Activated T-cell treated with anti-CD3 and anti-CD28 coated beads, Interleukin-2, amount 50 U/mL, for 72 hours (primary cell): ENCODE results near the gene PPM1H. TPM values are rescaled to one million over a fixed set of nuclear protein-coding genes. Genes with fewer than 3 reads are reported as not detected.

ENCODE experiments used
- ATAC-seq, 2 donors: fragments of 150-1000 bp; cut with Tn5 transposase; replicated peaks in 1 of 2; 2 replicates each; pipeline ENCODE4 v1.10.0; 2021; ENCODE audit warnings: moderate library complexity in 2 of 2, mild to moderate bottlenecking in 1 of 2
- DNase-seq, 2 donors: peaks; one replicate each; pipeline ENCODE4 v3.0.0; 2021 to 2022; ENCODE audit warnings: mixed read lengths in 1 of 2
- H3K27ac Mint-ChIP-seq: one replicate; pipeline ENCODE4 v1.8.0; 2022; ENCODE audit warnings: mild to moderate bottlenecking, moderate library complexity, mixed read lengths
- H3K27me3 Mint-ChIP-seq: one replicate; pipeline ENCODE4 v1.8.0; 2022; ENCODE audit warnings: low read depth, mixed read lengths
- H3K36me3 Mint-ChIP-seq, 2 donors: one replicate each; pipeline ENCODE4 v1.8.0; 2022; ENCODE audit warnings: mixed read lengths in 2 of 2, mild to moderate bottlenecking in 1 of 2; ENCODE audit not compliant: insufficient read depth in 2 of 2
- H3K4me1 Mint-ChIP-seq: one replicate; pipeline ENCODE4 v1.8.0; 2022; ENCODE audit warnings: low read depth, mixed read lengths
- H3K4me3 Mint-ChIP-seq, 2 donors: one replicate each; pipeline ENCODE4 v1.8.0; 2022; ENCODE audit warnings: mild to moderate bottlenecking in 2 of 2, mixed read lengths in 2 of 2, moderate library complexity in 2 of 2
- H3K9me3 Mint-ChIP-seq, 2 donors: one replicate each; pipeline ENCODE4 v1.8.0; 2022; ENCODE audit warnings: mixed read lengths in 2 of 2
- total RNA-seq, 2 donors: library from RNA; stranded (reverse); gene quantifications; one replicate each; pipeline ENCODE4 v1.2.3, GENCODE V29; 2022

PPM1H gene
- total RNA-seq, 2 donors from 2014 or later, result not detected

GRCh38 chr12:62781136-62781880 lies 153.6 kb downstream of the PPM1H start:
- H3K27ac Mint-ChIP-seq, result no peak overlapping the region
- H3K36me3 Mint-ChIP-seq, result no peaks in the 10 kb centered on the region
- no peak overlapping the region for H3K4me3 Mint-ChIP-seq
- no peaks in the 10 kb centered on the region for H3K9me3 Mint-ChIP-seq
- DNase-seq (no peak), ATAC-seq (no peak)
- H3K27me3 Mint-ChIP-seq, result peaks cover 8% of the 10 kb centered on the region
- peaks cover 10% of the 10 kb centered on the region for H3K4me1 Mint-ChIP-seq

- no peaks in the 10 kb centered on the region for H3K9me3 Mint-ChIP-seq
- no peak for DNase-seq
- no peaks in the 10 kb centered on the region for H3K27me3 Mint-ChIP-seq
- ATAC-seq, result no peak
- H3K4me1 Mint-ChIP-seq, result no peaks in the 10 kb centered on the region
- H3K4me3 Mint-ChIP-seq, result no peak overlapping the region
- no peaks in the 10 kb centered on the region for H3K36me3 Mint-ChIP-seq
- H3K27ac Mint-ChIP-seq, result no peak overlapping the region
Measured at GRCh38 chr12:62779488-62779887, 155.5 kb downstream of the PPM1H start.

DNA sequence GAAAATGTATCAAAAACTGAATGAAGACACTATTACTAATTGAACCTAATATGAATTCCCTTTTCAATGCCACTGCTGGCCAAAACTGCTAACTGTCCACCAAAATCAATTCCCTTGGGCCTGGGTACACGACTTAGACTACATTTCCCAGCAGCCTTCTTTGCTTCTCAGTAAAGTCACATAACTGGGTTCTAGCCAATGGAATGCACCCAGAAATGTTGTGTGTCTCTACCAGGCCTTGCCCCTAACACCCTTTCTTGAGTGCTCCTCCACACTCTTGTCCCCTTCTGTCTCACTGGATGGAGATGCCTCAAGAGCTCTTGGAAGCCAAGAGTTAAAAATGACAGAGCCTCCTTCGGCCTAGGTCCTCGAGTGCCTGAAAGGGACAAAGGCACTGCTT lies 156.8 kb downstream of the PPM1H start:
- no peaks in the 10 kb centered on the region for H3K36me3 Mint-ChIP-seq
- ATAC-seq (no peak), DNase-seq (no peak)
- no peaks in the 10 kb centered on the region for H3K27me3 Mint-ChIP-seq
- no peak overlapping the region for H3K4me3 Mint-ChIP-seq
- no peaks in the 10 kb centered on the region for H3K4me1 Mint-ChIP-seq
- H3K27ac Mint-ChIP-seq, result no peak overlapping the region
- H3K9me3 Mint-ChIP-seq, result no peaks in the 10 kb centered on the region

- no peak overlapping the region for H3K27ac Mint-ChIP-seq
- no peaks in the 10 kb centered on the region for H3K4me1 Mint-ChIP-seq
- H3K27me3 Mint-ChIP-seq, result no peaks in the 10 kb centered on the region
- no peaks in the 10 kb centered on the region for H3K9me3 Mint-ChIP-seq
- no peaks in the 10 kb centered on the region for H3K36me3 Mint-ChIP-seq
- no peak overlapping the region for H3K4me3 Mint-ChIP-seq
- no peak for DNase-seq
- no peak for ATAC-seq
Measured at GRCh38 chr12:62776997-62777396, 158.0 kb downstream of the PPM1H start.

GRCh38 chr12:62776575-62776974 lies 158.4 kb downstream of the PPM1H start:
- DNase-seq (no peak), ATAC-seq (no peak)
- no peaks in the 10 kb centered on the region for H3K36me3 Mint-ChIP-seq
- H3K9me3 Mint-ChIP-seq, result no peaks in the 10 kb centered on the region
- H3K27me3 Mint-ChIP-seq, result no peaks in the 10 kb centered on the region
- H3K4me1 Mint-ChIP-seq, result no peaks in the 10 kb centered on the region
- H3K27ac Mint-ChIP-seq, result no peak overlapping the region
- no peak overlapping the region for H3K4me3 Mint-ChIP-seq

GRCh38 chr12:62774794-62775193 lies 160.2 kb downstream of the PPM1H start:
- DNase-seq, result no peak
- Mint-ChIP-seq H3K27ac (no peak overlapping the region), H3K27me3 (no peaks in the 10 kb centered on the region), H3K4me1 (no peaks in the 10 kb centered on the region), H3K9me3 (no peaks in the 10 kb centered on the region), H3K4me3 (no peak overlapping the region), H3K36me3 (no peaks in the 10 kb centered on the region)
- no peak for ATAC-seq

DNA sequence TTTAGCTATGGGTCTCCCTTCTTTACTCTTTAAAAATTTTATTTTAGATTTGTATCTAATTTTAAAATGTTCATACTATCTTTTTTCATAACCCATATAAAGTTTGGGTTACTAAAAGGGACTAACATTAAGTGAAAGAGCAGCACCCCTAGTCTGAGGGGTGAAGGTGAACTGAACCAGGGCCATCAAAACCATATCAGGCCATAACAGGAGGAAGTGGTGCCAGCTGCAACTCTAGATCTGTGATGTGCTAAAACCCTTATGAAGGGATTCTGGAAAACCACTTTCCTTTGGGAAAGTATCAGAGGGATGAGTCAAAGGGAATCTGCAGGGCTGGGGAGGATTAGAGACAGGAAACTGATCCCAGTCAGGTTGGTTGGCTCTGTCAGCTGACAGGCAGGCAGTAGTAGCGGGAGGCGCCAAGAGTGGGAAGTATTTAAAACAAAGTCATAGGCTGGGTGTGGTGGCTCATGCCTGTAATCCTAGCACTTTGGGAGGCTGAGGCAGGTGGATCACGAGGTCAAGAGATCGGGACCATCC lies 162.5 kb downstream of the PPM1H start:
- H3K4me3 Mint-ChIP-seq, result no peak overlapping the region
- H3K36me3 Mint-ChIP-seq, result no peaks in the 10 kb centered on the region
- ATAC-seq (no peak), DNase-seq (no peak)
- H3K9me3 Mint-ChIP-seq, result no peaks in the 10 kb centered on the region
- peaks cover 6% of the 10 kb centered on the region for H3K27me3 Mint-ChIP-seq
- H3K4me1 Mint-ChIP-seq, result peaks cover 9% of the 10 kb centered on the region
- H3K27ac Mint-ChIP-seq, result no peak overlapping the region

DNA sequence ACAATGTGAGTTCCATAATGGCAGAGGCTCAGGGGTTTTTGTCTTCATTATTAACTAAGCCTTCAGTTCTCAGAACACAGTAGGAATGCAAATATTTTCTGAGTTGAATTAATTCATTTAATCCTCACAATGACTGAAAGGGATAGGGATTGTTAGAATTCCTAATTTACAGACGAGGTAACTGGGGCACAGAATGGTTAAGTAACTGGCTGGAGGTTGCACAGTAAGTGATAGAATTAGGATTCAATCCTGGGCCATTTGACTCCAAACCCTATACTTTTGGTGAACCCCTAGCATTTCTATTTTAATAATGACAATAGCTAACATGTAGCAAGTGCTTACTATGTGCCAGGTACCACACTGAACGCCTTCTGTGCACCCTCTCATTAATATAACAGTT lies 163.1 kb downstream of the PPM1H start:
- no peaks in the 10 kb centered on the region for H3K36me3 Mint-ChIP-seq
- no peak for ATAC-seq
- no peaks in the 10 kb centered on the region for H3K9me3 Mint-ChIP-seq
- no peak overlapping the region for H3K4me3 Mint-ChIP-seq
- H3K27me3 Mint-ChIP-seq, result peaks cover 10% of the 10 kb centered on the region
- DNase-seq, result no peak
- no peak overlapping the region for H3K27ac Mint-ChIP-seq
- H3K4me1 Mint-ChIP-seq, result peaks cover 16% of the 10 kb centered on the region

GRCh38 chr12:62770381-62770780 lies 164.6 kb downstream of the PPM1H start:
- Mint-ChIP-seq H3K4me1 (peaks cover 17% of the 10 kb centered on the region), H3K4me3 (no peak overlapping the region), H3K36me3 (no peaks in the 10 kb centered on the region), H3K27me3 (peaks cover 19% of the 10 kb centered on the region), H3K9me3 (no peaks in the 10 kb centered on the region), H3K27ac (no peak overlapping the region)
- ATAC-seq (no peak), DNase-seq (no peak)

DNA sequence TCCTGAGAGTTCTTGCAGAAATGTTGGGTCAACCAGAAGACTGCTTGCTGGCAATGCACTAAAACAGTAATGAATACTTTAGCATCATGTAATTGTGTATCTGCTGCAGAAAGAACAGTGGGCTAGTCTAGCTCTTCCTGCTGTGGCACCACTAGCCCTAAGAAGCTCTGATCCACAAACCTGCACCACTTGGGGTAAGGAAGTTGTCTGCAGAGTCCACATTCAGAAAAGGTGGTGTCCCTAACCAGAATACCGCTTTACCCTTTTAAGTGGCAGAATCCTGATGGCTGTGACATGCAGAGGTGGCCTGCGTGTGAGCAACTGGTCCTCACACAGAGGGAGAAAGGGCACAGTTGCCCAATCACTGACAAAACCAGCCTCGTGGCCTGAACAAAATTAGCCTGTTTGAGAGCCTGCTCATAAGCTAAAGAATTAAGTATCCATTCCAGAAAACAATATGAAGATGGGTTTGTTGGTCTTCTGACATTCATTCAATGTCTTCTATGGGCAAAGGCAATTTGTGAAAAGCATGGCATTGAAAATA lies 165.8 kb downstream of the PPM1H start:
- no peaks in the 10 kb centered on the region for H3K9me3 Mint-ChIP-seq
- H3K4me1 Mint-ChIP-seq, result peaks cover 17% of the 10 kb centered on the region
- H3K36me3 Mint-ChIP-seq, result no peaks in the 10 kb centered on the region
- DNase-seq, result no peak
- no peak overlapping the region for H3K4me3 Mint-ChIP-seq
- H3K27ac Mint-ChIP-seq, result no peak overlapping the region
- ATAC-seq, result no peak
- peaks cover 31% of the 10 kb centered on the region for H3K27me3 Mint-ChIP-seq

GRCh38 chr12:62767946-62768345 lies 167.0 kb downstream of the PPM1H start:
- H3K27me3 Mint-ChIP-seq, result peaks cover 36% of the 10 kb centered on the region
- no peaks in the 10 kb centered on the region for H3K9me3 Mint-ChIP-seq
- DNase-seq, result peak; percentile 37 to 57
- no peaks in the 10 kb centered on the region for H3K36me3 Mint-ChIP-seq
- no peak overlapping the region for H3K27ac Mint-ChIP-seq
- H3K4me1 Mint-ChIP-seq, result peaks cover 17% of the 10 kb centered on the region
- peak; percentile 79 to 94 for ATAC-seq
- no peak overlapping the region for H3K4me3 Mint-ChIP-seq

GRCh38 chr12:62767496-62767895 lies 167.5 kb downstream of the PPM1H start:
- DNase-seq (no peak), ATAC-seq (no peak)
- H3K4me3 Mint-ChIP-seq, result no peak overlapping the region
- no peaks in the 10 kb centered on the region for H3K9me3 Mint-ChIP-seq
- peaks cover 17% of the 10 kb centered on the region for H3K4me1 Mint-ChIP-seq
- H3K27ac Mint-ChIP-seq, result no peak overlapping the region
- peaks cover 36% of the 10 kb centered on the region for H3K27me3 Mint-ChIP-seq
- no peaks in the 10 kb centered on the region for H3K36me3 Mint-ChIP-seq

DNA sequence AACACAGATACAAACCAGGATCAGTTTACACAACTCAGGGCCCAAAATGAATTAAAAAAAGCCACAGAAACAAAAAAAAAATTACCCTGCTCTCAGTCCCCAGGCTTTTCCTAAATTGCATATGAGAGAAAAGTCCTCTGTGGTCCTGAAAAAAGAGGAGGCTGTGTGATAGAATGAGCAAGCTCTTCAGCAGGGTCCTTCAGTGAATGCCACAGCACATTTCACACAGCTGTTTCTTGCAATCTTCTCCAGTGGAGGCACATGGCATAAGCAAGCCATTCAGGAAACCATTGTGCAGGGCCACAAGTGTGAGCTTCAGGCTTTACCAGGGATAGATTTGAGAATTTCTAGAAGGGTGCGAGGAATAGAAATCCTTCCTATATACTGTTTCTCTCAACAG lies 168.5 kb downstream of the PPM1H start:
- no peak for ATAC-seq
- Mint-ChIP-seq H3K4me3 (no peak overlapping the region), H3K27ac (no peak overlapping the region), H3K9me3 (no peaks in the 10 kb centered on the region), H3K4me1 (peaks cover 17% of the 10 kb centered on the region), H3K27me3 (peaks cover 36% of the 10 kb centered on the region), H3K36me3 (no peaks in the 10 kb centered on the region)
- DNase-seq, result no peak
